Natural killer cell (primary cell): Measurements from ENCODE around the gene NCAM2. TPM values are rescaled to one million over a fixed set of nuclear protein-coding genes. Genes with fewer than 3 reads are reported as not detected.

Experiments used
- ATAC-seq, 3 donors: fragments of 150-1000 bp in 2 of 3; fragments of 200-7000 bp in 1 of 3; cut with Tn5 transposase; 1 replicate in 1 of 3; 2 replicates in 2 of 3; pipeline ENCODE4 v1.10.0; 2021; ENCODE audit warnings: mild to moderate bottlenecking in 2 of 3, moderate library complexity in 2 of 3
- DNase-seq, 2 donors: peaks; one replicate each; pipeline versions ENCODE4 v3.0.0 to v3.0.0-alpha.2; 2013 to 2021; ENCODE audit warnings: mixed read lengths in 1 of 2
- H3K27ac ChIP-seq: one replicate; pipeline ENCODE4 v1.5.1; 2013; ENCODE audit warnings: mild to moderate bottlenecking, low read length
- H3K27me3 ChIP-seq: one replicate; pipeline ENCODE4 v1.6.1; 2013; ENCODE audit warnings: low read length; ENCODE audit not compliant: control insufficient read depth, insufficient read depth
- H3K36me3 ChIP-seq: one replicate; pipeline ENCODE4 v1.6.1; 2013; ENCODE audit warnings: low read length; ENCODE audit not compliant: control insufficient read depth, insufficient read depth
- H3K4me1 ChIP-seq: one replicate; pipeline ENCODE4 v1.6.1; 2013; ENCODE audit warnings: low read length; ENCODE audit not compliant: control insufficient read depth, insufficient read depth
- H3K4me3 ChIP-seq: one replicate; pipeline ENCODE4 v1.5.1; 2013; ENCODE audit warnings: low read length
- H3K9me3 ChIP-seq: one replicate; pipeline ENCODE4 v1.6.1; 2013; ENCODE audit warnings: low read length; ENCODE audit not compliant: control insufficient read depth, insufficient read depth
- H3K27ac Mint-ChIP-seq, 2 donors: one replicate each; pipeline ENCODE4 v1.8.0; 2022; ENCODE audit warnings: mild to moderate bottlenecking in 2 of 2, mixed read lengths in 2 of 2, moderate library complexity in 1 of 2
- H3K27me3 Mint-ChIP-seq, 2 donors: one replicate each; pipeline ENCODE4 v1.8.0; 2022; ENCODE audit warnings: low read depth in 2 of 2, mixed read lengths in 2 of 2
- H3K36me3 Mint-ChIP-seq: one replicate; pipeline ENCODE4 v1.8.0; 2022; ENCODE audit warnings: mixed read lengths
- H3K4me1 Mint-ChIP-seq, 2 donors: one replicate each; pipeline ENCODE4 v1.8.0; 2022; ENCODE audit warnings: mixed read lengths in 2 of 2
- H3K4me3 Mint-ChIP-seq: one replicate; pipeline ENCODE4 v1.8.0; 2022; ENCODE audit warnings: mild to moderate bottlenecking, moderate library complexity, mixed read lengths
- H3K9me3 Mint-ChIP-seq, 2 donors: one replicate each; pipeline ENCODE4 v1.8.0; 2022; ENCODE audit warnings: mixed read lengths in 2 of 2
- CTCF ChIP-seq: fragments of 200-600 bp; IDR thresholded peaks from one replicate; pipeline ENCODE4 v1.8.0; 2022; ENCODE audit warnings: antibody characterized with exemption
- WGBS: methylation state at CpG from one replicate; pipeline ENCODE4 v1.1.7; 2013; ENCODE audit warnings: missing lambda C conversion rate; ENCODE audit not compliant: insufficient coverage; 5-methylcytosine and 5-hydroxymethylcytosine counted together
- intact Hi-C: fragments of 100-400 bp; cut with micrococcal nuclease; formaldehyde crosslinking; loops from one replicate; pipeline ENCODE4 v1.14.2; 2022
- total RNA-seq, 4 donors: library from RNA; stranded (reverse); fragments of 120-200 nt in 1 of 4; gene quantifications; one replicate each; pipeline versions ENCODE4 v1.2.3 to v1.2.4, GENCODE V29; 2013 to 2022

NCAM2 gene
- total RNA-seq, 3 donors from 2014 or later (not counting 1 experiment from before 2014, with no cell fraction given), result not detected

DNA sequence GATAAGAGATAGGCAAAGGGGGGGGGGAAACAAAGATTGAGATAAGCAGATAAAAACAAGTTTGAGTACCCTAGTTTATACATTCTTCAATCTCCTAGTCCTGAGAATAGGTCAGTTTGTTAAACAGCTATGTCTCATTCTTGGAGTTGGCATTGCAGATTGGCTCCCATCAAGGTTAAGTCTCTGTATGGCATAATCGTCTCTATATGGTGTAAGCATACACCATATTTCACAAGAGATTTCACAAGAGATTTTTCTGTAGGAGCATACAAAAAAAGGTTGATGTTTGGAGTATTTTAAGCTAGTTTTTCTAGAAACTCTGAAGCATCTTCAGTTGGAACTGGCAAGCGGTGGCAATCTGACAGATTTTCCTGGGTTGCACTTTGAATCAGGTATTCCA is 35.8 kb downstream of the NCAM2 start:
- Histone ChIP-seq H3K27ac (no peak overlapping the region), H3K27me3 (no peaks in the 10 kb centered on the region), H3K4me3 (no peak overlapping the region), H3K36me3 (no peaks in the 10 kb centered on the region), H3K9me3 (no peaks in the 10 kb centered on the region), H3K4me1 (no peaks in the 10 kb centered on the region)
- H3K27me3 Mint-ChIP-seq, result no peaks in the 10 kb centered on the region
- no peak for DNase-seq
- no peak for ATAC-seq
- intact Hi-C loops, result no loop called here
- no peak overlapping the region for H3K27ac Mint-ChIP-seq
- H3K4me3 Mint-ChIP-seq, result no peak overlapping the region
- no peaks in the 10 kb centered on the region for H3K4me1 Mint-ChIP-seq
- WGBS, result 94% methylated on average over 1 of the region's 2 CpGs
- no peaks in the 10 kb centered on the region for H3K36me3 Mint-ChIP-seq
- H3K9me3 Mint-ChIP-seq, result peaks cover 4 to 6% of the 10 kb centered on the region in 2 donors
- TF ChIP-seq CTCF, result no peak

- Histone ChIP-seq H3K36me3 (no peaks in the 10 kb centered on the region), H3K27ac (no peak overlapping the region), H3K27me3 (no peaks in the 10 kb centered on the region), H3K4me3 (no peak overlapping the region), H3K9me3 (no peaks in the 10 kb centered on the region), H3K4me1 (no peaks in the 10 kb centered on the region)
- no peaks in the 10 kb centered on the region for H3K36me3 Mint-ChIP-seq
- H3K27me3 Mint-ChIP-seq, result no peaks in the 10 kb centered on the region
- WGBS, result 90% methylated on average over 6 of the region's 6 CpGs
- H3K27ac Mint-ChIP-seq, result no peak overlapping the region
- intact Hi-C loops, result no loop called here
- H3K4me1 Mint-ChIP-seq, result no peaks in the 10 kb centered on the region
- peaks cover 8 to 14% of the 10 kb centered on the region in 2 donors for H3K9me3 Mint-ChIP-seq
- no peak for DNase-seq
- no peak for TF ChIP-seq CTCF
- H3K4me3 Mint-ChIP-seq, result no peak overlapping the region
- ATAC-seq, result no peak
Observed at GRCh38 chr21:21039624-21040170, 41.5 kb downstream of the NCAM2 start.

DNA sequence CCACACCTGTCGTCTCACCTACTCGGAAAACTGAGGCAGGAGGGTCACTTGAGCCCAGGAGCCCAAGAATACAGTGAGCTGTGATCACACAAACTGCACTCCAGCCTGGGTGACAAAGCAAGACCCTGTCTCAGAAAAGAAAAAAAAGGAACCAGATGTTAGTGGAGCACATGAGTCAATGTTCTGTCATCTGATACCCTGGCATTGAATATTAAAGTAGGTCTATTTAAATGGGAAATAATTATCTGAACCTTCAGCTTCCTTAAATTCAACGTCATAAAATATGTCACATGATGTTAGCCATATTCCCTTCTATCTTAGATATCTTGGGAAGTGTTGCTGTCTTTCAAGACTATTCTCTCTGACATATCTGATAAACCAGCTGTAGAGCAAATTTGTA is 47.3 kb downstream of the NCAM2 start:
- no peaks in the 10 kb centered on the region for H3K4me1 ChIP-seq
- H3K27me3 ChIP-seq, result no peaks in the 10 kb centered on the region
- no peak overlapping the region for H3K27ac Mint-ChIP-seq
- H3K36me3 Mint-ChIP-seq, result no peaks in the 10 kb centered on the region
- TF ChIP-seq CTCF, result no peak
- no peak overlapping the region for H3K4me3 Mint-ChIP-seq
- H3K36me3 ChIP-seq, result no peaks in the 10 kb centered on the region
- H3K27ac ChIP-seq, result no peak overlapping the region
- DNase-seq (no peak), ATAC-seq (no peak)
- no peaks in the 10 kb centered on the region for H3K27me3 Mint-ChIP-seq
- intact Hi-C loops, result no loop called here
- H3K9me3 ChIP-seq, result no peaks in the 10 kb centered on the region
- H3K4me1 Mint-ChIP-seq, result no peaks in the 10 kb centered on the region
- peaks cover 8 to 11% of the 10 kb centered on the region in 2 donors for H3K9me3 Mint-ChIP-seq
- 96% methylated on average over 2 of the region's 3 CpGs for WGBS
- H3K4me3 ChIP-seq, result no peak overlapping the region

GRCh38 chr21:21046063-21046462 is 47.9 kb downstream of the NCAM2 start:
- WGBS, result 70% methylated on average over 2 of the region's 2 CpGs
- Histone ChIP-seq H3K36me3 (no peaks in the 10 kb centered on the region), H3K9me3 (no peaks in the 10 kb centered on the region), H3K4me3 (no peak overlapping the region), H3K27ac (no peak overlapping the region), H3K27me3 (no peaks in the 10 kb centered on the region), H3K4me1 (no peaks in the 10 kb centered on the region)
- no peaks in the 10 kb centered on the region for H3K36me3 Mint-ChIP-seq
- DNase-seq (no peak), ATAC-seq (no peak)
- intact Hi-C loops, result no loop called here
- no peaks in the 10 kb centered on the region for H3K27me3 Mint-ChIP-seq
- H3K4me3 Mint-ChIP-seq, result no peak overlapping the region
- no peak overlapping the region for H3K27ac Mint-ChIP-seq
- no peak for TF ChIP-seq CTCF
- no peaks in the 10 kb centered on the region for H3K4me1 Mint-ChIP-seq
- peaks cover 8 to 11% of the 10 kb centered on the region in 2 donors for H3K9me3 Mint-ChIP-seq
